DOHH2 (cell line): ENCODE results near the gene ENOX1.

Experiments used
- CTCF ChIP-seq: fragments of 200-600 bp; sonication (generic); IDR thresholded peaks from one replicate; pipeline ENCODE4 v1.5.1; 2014; ENCODE audit warnings: antibody characterized with exemption, mild to moderate bottlenecking, low read depth, low read length; ENCODE audit not compliant: poor library complexity, severe bottlenecking
- EZH2phosphoT487 ChIP-seq: fragments of 200-600 bp; sonication (generic); IDR thresholded peaks from 2 replicates; pipeline ENCODE4 v1.6.1; 2017; ENCODE audit warnings: borderline replicate concordance, mild to moderate bottlenecking, antibody characterized with exemption, low read length, moderate library complexity, mixed read lengths

- TF ChIP-seq CTCF (no peak), EZH2phosphoT487 (no peak)
Observed at GRCh38 chr13:43305416-43305815, 481.4 kb downstream of the ENOX1 start.
